Vagina (tissue), 2 donors: ENCODE results near the gene ZNF263.

ENCODE experiments used
- POLR2A ChIP-seq, 2 donors: fragments of 450-650 bp; IDR thresholded peaks; one replicate each; pipeline ENCODE4 v1.6.1; 2017; ENCODE audit warnings: antibody characterized with exemption in 2 of 2, mild to moderate bottlenecking in 2 of 2, moderate library complexity in 2 of 2
- POLR2AphosphoS5 ChIP-seq, 2 donors: sonication (generic); formaldehyde crosslinking; IDR thresholded peaks; one replicate each; pipeline ENCODE4 v1.9.0; 2017; ENCODE audit warnings: antibody characterized with exemption in 2 of 2, mild to moderate bottlenecking in 2 of 2, low read depth in 1 of 2; ENCODE audit not compliant: insufficient read depth in 1 of 2
- TF ChIP-seq, protein P1 (sequence below), 3 experiments: fragments of 450-650 bp in 2 of 3; fragments of 200-600 bp in 1 of 3; sonication (generic) in 1 of 3; IDR thresholded peaks; one replicate each; pipeline ENCODE4 v1.5.1; 2017 to 2019; ENCODE audit warnings: antibody characterized with exemption in 3 of 3, mild to moderate bottlenecking in 2 of 3, moderate library complexity in 2 of 3

DNA sequence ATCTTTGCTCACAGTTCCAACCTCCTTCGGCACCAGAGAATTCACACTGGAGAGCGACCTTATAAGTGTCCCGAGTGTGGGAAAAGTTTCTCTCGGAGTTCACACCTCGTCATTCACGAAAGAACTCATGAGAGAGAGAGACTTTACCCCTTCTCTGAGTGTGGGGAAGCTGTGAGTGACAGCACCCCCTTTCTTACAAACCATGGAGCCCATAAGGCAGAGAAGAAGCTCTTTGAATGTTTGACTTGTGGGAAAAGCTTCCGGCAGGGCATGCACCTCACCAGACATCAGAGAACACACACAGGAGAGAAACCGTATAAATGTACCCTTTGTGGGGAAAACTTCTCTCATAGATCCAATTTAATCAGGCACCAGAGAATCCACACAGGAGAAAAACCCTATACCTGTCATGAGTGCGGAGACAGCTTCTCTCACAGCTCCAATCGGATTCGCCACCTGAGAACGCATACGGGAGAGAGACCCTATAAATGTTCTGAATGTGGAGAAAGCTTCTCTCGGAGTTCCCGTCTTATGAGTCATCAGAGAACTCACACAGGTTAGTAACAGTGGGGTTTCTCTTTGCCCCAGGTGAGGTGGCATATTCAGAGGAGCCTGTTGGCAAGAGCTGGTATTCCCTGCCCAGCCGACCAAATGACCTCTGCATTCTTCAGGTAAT, 6.8 kb downstream of the ZNF263 start:
- TF ChIP-seq, protein P1, sequence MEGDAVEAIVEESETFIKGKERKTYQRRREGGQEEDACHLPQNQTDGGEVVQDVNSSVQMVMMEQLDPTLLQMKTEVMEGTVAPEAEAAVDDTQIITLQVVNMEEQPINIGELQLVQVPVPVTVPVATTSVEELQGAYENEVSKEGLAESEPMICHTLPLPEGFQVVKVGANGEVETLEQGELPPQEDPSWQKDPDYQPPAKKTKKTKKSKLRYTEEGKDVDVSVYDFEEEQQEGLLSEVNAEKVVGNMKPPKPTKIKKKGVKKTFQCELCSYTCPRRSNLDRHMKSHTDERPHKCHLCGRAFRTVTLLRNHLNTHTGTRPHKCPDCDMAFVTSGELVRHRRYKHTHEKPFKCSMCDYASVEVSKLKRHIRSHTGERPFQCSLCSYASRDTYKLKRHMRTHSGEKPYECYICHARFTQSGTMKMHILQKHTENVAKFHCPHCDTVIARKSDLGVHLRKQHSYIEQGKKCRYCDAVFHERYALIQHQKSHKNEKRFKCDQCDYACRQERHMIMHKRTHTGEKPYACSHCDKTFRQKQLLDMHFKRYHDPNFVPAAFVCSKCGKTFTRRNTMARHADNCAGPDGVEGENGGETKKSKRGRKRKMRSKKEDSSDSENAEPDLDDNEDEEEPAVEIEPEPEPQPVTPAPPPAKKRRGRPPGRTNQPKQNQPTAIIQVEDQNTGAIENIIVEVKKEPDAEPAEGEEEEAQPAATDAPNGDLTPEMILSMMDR (IDR thresholded peaks at IDR 0.05), result no peak
- TF ChIP-seq POLR2A (IDR thresholded peaks at IDR 0.05) (no peak), POLR2AphosphoS5 (IDR thresholded peaks at IDR 0.05; ENCODE audit: insufficient read depth in 1 of 2, low read depth in 1 of 2) (no peak)
